Liver (tissue), 9 donors: ENCODE data around the gene ANKRD34C. TPM values are rescaled to one million over a fixed set of nuclear protein-coding genes. Genes with fewer than 3 reads are reported as not detected.

Experiments
- DNase-seq: peaks from one replicate; pipeline ENCODE4 v3.0.0-alpha.2; 2017; ENCODE audit warnings: low spot score
- H3K27ac ChIP-seq, 2 donors: one replicate each; pipeline ENCODE4 v1.7.0; 2013; ENCODE audit warnings: inconsistent platforms in 2 of 2, low read length in 2 of 2, control low read depth in 1 of 2, low read depth in 1 of 2, mild to moderate bottlenecking in 1 of 2
- H3K27me3 ChIP-seq, 4 donors: one replicate each; pipeline versions ENCODE4 v1.6.1 to v1.7.0; 2013; ENCODE audit warnings: low read length in 3 of 4, inconsistent platforms in 1 of 4, mild to moderate bottlenecking in 1 of 4, moderate library complexity in 1 of 4; ENCODE audit not compliant: control insufficient read depth in 4 of 4, insufficient read depth in 4 of 4
- H3K36me3 ChIP-seq, 4 donors: one replicate each; pipeline versions ENCODE4 v1.6.1 to v1.7.0; 2013; ENCODE audit warnings: low read length in 3 of 4, mild to moderate bottlenecking in 3 of 4, low read depth in 1 of 4, moderate library complexity in 1 of 4; ENCODE audit not compliant: control insufficient read depth in 4 of 4, insufficient read depth in 3 of 4
- H3K4me1 ChIP-seq, 4 donors: one replicate each; pipeline versions ENCODE4 v1.6.1 to v1.7.0; 2013; ENCODE audit warnings: low read length in 3 of 4, mild to moderate bottlenecking in 3 of 4, moderate library complexity in 1 of 4; ENCODE audit not compliant: control insufficient read depth in 4 of 4, insufficient read depth in 4 of 4
- H3K4me3 ChIP-seq, 3 donors: one replicate each; pipeline versions ENCODE4 v1.6.1 to v1.7.0; 2013; ENCODE audit warnings: low read length in 3 of 3, control low read depth in 1 of 3, low read depth in 1 of 3, mild to moderate bottlenecking in 1 of 3
- H3K9ac ChIP-seq, 2 donors: one replicate each; pipeline ENCODE4 v1.7.0; 2013; ENCODE audit warnings: low read length in 2 of 2, mild to moderate bottlenecking in 2 of 2, moderate library complexity in 2 of 2, control low read depth in 1 of 2, low read depth in 1 of 2
- H3K9me3 ChIP-seq, 4 donors: one replicate each; pipeline versions ENCODE4 v1.6.1 to v1.7.0; 2013; ENCODE audit warnings: low read length in 3 of 4; ENCODE audit not compliant: control insufficient read depth in 4 of 4
- CTCF ChIP-seq: fragments of 150-350 bp; IDR thresholded peaks from 2 replicates; pipeline ENCODE4 v1.5.1; 2017; ENCODE audit warnings: improper control_type of control experiment, low read depth, low read length; ENCODE audit not compliant: missing input control
- EGR1 ChIP-seq, 2 donors: IDR thresholded peaks; 2 replicates each; pipeline ENCODE4 v1.6.1; 2016 to 2018; ENCODE audit warnings: antibody characterized with exemption in 2 of 2, low read depth in 2 of 2
- FOXA1 ChIP-seq: IDR thresholded peaks from 2 replicates; pipeline ENCODE4 v1.6.1; 2016; ENCODE audit warnings: antibody characterized with exemption
- FOXA2 ChIP-seq: IDR thresholded peaks from 2 replicates; pipeline ENCODE4 v1.6.1; 2016; ENCODE audit warnings: antibody characterized with exemption
- GABPA ChIP-seq, 2 donors: IDR thresholded peaks in 1 of 2; conservative IDR thresholded peaks in 1 of 2; 2 replicates each; pipeline ENCODE4 v1.6.1; 2016; ENCODE audit warnings: antibody characterized with exemption in 2 of 2, mild to moderate bottlenecking in 1 of 2, moderate library complexity in 1 of 2
- HNF4A ChIP-seq, 2 donors: conservative IDR thresholded peaks; 2 replicates each; pipeline ENCODE4 v1.6.1; 2016; ENCODE audit warnings: antibody characterized with exemption in 2 of 2, mild to moderate bottlenecking in 2 of 2
- HNF4G ChIP-seq: IDR thresholded peaks from 2 replicates; pipeline ENCODE4 v1.6.1; 2016; ENCODE audit warnings: antibody characterized with exemption
- JUND ChIP-seq, 2 donors: IDR thresholded peaks; 2 replicates each; pipeline ENCODE4 v1.6.1; 2016; ENCODE audit warnings: antibody characterized with exemption in 2 of 2
- RAD21 ChIP-seq, 2 donors: IDR thresholded peaks; 2 replicates each; pipeline ENCODE4 v1.6.1; 2016; ENCODE audit warnings: antibody characterized with exemption in 2 of 2, mild to moderate bottlenecking in 2 of 2
- RXRA ChIP-seq, 2 donors: IDR thresholded peaks; 2 replicates each; pipeline ENCODE4 v1.6.1; 2017 to 2018; ENCODE audit warnings: antibody characterized with exemption in 2 of 2, mild to moderate bottlenecking in 1 of 2
- SP1 ChIP-seq: IDR thresholded peaks from 2 replicates; pipeline ENCODE4 v1.6.1; 2018; ENCODE audit warnings: antibody characterized with exemption, mild to moderate bottlenecking
- TAF1 ChIP-seq: conservative IDR thresholded peaks from 2 replicates; pipeline ENCODE4 v1.6.1; 2016; ENCODE audit warnings: antibody characterized with exemption, mild to moderate bottlenecking
- YY1 ChIP-seq: IDR thresholded peaks from 2 replicates; pipeline ENCODE4 v1.6.1; 2016; ENCODE audit warnings: antibody characterized with exemption, mild to moderate bottlenecking
- WGBS: extraction: QIAGEN DNeasy Blood & Tissue Kit; methylation state at CpG from one replicate; pipeline ENCODE4 v1.1.7; 2013; 5-methylcytosine and 5-hydroxymethylcytosine counted together
- polyA plus RNA-seq, 2 donors: library from polyadenylated mRNA; stranded (reverse) in 1 of 2; unstranded in 1 of 2; fragments of 200-250 nt in 1 of 2; fragments of >200 nt in 1 of 2; fragmentation: Nextera tagmentation in 1 of 2; extraction: Ambion mirVana in 1 of 2; gene quantifications; one replicate each; pipeline versions ENCODE4 v1.2.1 to v1.2.3, GENCODE V29; 2013 to 2015
- total RNA-seq, 2 donors: library from RNA; depleted of rRNA; stranded (reverse); fragments of >200 nt; gene quantifications; one replicate each; pipeline ENCODE4 v1.2.3, GENCODE V29; 2014
- TF ChIP-seq, protein P1 (sequence below): IDR thresholded peaks from 2 replicates; pipeline ENCODE4 v1.6.1; 2016; ENCODE audit warnings: antibody characterized with exemption, mild to moderate bottlenecking
- TF ChIP-seq, protein P2 (sequence below): IDR thresholded peaks from 2 replicates; pipeline ENCODE4 v1.6.1; 2016; ENCODE audit warnings: antibody characterized with exemption
- TF ChIP-seq, protein P3 (sequence below): IDR thresholded peaks from 2 replicates; pipeline ENCODE4 v1.6.1; 2016; ENCODE audit warnings: antibody characterized with exemption
- donor health status: healthy.
- donor health status: healthy.
- donor health status: healthy.
- donor health status: healthy.
- donor health status: healthy.

ANKRD34C gene
- total and polyA plus RNA-seq, 4 donors: under 0.01 TPM; not detected in 3

DNA sequence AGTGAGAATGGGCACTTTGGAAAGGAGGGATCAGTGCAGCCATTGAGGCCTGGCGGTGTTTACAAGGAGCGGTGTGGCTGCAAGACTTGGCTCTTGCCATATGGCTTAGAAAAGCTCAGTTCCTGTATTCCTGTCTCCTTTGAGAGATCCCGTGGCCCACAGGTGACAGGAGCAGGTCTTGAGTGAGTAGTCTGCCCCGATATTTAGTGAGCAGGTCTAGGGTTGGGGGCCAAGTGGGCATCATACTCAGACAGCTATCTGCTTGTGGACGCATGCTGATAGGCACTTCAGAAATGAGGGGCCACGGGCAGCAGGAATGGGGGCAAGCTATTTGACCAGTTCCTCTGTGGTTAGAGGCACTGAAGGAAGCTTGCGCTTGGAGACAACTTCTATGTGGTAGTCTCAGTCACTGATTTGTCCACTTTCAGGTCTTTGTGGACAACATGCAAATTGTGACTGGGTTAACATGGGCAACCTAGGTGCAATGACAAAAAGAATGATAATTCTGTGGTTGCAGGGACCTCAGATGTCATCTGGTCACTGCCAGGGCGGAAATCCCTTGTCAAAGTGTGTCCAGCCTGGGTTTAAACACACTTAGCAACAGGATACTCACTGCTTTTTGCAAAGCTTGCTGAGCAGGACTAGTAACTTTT lies 29.5 kb downstream of the ANKRD34C start:
- DNase-seq: no peak
- Histone ChIP-seq H3K9me3 (no peaks in the 10 kb centered on the region), H3K4me1 (peaks cover 0 to 16% (median 6%) of the 10 kb centered on the region in 4 donors), H3K27me3 (peaks cover 0 to 5% (median under 1%) of the 10 kb centered on the region in 4 donors), H3K27ac (no peak overlapping the region), H3K9ac (no peak overlapping the region), H3K36me3 (peaks cover 0 to 18% (median 4%) of the 10 kb centered on the region in 4 donors), H3K4me3 (peak overlapping the region in 2 of 3 donors; percentile 69 to 84)
- 66% methylated on average over 8 of the region's 8 CpGs for WGBS
- TF ChIP-seq HNF4A (conservative IDR thresholded peaks at IDR 0.05): no peak

DNA sequence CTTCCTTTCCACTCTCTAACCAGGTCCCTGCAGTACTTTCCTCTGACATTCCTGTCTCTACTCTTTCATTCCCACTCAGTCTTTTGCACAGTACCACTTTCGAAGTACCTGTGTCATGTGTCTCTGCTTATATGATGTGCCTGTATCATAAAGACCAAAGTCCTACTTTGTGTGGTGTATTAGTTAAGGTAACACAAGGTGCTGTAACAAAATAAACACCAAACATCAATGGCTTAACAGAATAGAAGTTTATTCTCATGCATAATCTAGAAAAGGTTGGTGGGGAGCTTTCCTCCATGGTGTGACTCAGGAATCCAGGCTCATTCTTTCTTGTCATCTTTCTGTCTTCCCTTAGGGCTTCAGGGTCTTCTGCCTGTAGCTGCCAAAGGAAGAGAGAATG lies 31.7 kb downstream of the ANKRD34C start:
- WGBS: 99% methylated on average over 1 of the region's 1 CpG
- Histone ChIP-seq H3K36me3 (peaks cover 0 to 22% (median 5%) of the 10 kb centered on the region in 4 donors), H3K27me3 (no peaks in the 10 kb centered on the region), H3K9ac (no peak overlapping the region), H3K27ac (no peak overlapping the region), H3K4me3 (no peak overlapping the region), H3K4me1 (peaks cover 0 to 16% (median 6%) of the 10 kb centered on the region in 4 donors), H3K9me3 (peaks cover 0 to 2% (median 0%) of the 10 kb centered on the region in 4 donors)
- DNase-seq: no peak
- TF ChIP-seq YY1 (no peak), FOXA1 (no peak), JUND (IDR thresholded peaks at IDR 0.05) (no peak), RAD21 (IDR thresholded peaks at IDR 0.05) (no peak), EGR1 (IDR thresholded peaks at IDR 0.05; ENCODE audit: low read depth in 2 of 2) (no peak), CTCF (no peak), SP1 (no peak), HNF4A (conservative IDR thresholded peaks at IDR 0.05) (no peak), GABPA (IDR thresholded peaks at IDR 0.05 in 1 of 2, conservative IDR thresholded peaks at IDR 0.05 in 1 of 2) (no peak)
- TF ChIP-seq, protein P1, sequence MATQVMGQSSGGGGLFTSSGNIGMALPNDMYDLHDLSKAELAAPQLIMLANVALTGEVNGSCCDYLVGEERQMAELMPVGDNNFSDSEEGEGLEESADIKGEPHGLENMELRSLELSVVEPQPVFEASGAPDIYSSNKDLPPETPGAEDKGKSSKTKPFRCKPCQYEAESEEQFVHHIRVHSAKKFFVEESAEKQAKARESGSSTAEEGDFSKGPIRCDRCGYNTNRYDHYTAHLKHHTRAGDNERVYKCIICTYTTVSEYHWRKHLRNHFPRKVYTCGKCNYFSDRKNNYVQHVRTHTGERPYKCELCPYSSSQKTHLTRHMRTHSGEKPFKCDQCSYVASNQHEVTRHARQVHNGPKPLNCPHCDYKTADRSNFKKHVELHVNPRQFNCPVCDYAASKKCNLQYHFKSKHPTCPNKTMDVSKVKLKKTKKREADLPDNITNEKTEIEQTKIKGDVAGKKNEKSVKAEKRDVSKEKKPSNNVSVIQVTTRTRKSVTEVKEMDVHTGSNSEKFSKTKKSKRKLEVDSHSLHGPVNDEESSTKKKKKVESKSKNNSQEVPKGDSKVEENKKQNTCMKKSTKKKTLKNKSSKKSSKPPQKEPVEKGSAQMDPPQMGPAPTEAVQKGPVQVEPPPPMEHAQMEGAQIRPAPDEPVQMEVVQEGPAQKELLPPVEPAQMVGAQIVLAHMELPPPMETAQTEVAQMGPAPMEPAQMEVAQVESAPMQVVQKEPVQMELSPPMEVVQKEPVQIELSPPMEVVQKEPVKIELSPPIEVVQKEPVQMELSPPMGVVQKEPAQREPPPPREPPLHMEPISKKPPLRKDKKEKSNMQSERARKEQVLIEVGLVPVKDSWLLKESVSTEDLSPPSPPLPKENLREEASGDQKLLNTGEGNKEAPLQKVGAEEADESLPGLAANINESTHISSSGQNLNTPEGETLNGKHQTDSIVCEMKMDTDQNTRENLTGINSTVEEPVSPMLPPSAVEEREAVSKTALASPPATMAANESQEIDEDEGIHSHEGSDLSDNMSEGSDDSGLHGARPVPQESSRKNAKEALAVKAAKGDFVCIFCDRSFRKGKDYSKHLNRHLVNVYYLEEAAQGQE: no peak
- TF ChIP-seq, protein P2, sequence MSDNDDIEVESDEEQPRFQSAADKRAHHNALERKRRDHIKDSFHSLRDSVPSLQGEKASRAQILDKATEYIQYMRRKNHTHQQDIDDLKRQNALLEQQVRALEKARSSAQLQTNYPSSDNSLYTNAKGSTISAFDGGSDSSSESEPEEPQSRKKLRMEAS: no peak

DNA sequence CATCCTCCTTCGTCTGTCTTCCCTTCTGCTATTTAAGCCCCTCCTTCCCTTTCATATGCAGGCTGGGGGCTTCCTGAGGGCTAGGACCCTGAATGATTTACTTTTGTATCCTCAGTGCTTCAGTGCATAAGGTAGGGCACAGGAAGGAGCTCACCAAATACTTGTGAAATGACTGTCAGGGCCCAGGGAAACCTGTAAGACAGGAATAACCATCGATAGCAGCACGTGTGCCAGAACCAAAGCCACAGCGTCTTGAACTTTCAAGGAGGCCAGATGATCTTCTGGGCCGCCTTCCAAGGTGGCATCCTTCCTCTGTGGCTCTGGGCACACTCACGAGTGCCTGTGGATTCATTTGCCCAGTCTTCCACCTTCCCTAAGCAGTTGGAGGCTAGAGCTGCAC lies 32.3 kb downstream of the ANKRD34C start:
- WGBS: 93% methylated on average over 6 of the region's 6 CpGs
- Histone ChIP-seq H3K9ac (no peak overlapping the region), H3K27me3 (no peaks in the 10 kb centered on the region), H3K9me3 (peaks cover 0 to 3% (median 0%) of the 10 kb centered on the region in 4 donors), H3K36me3 (peaks cover 0 to 22% (median 5%) of the 10 kb centered on the region in 4 donors), H3K4me1 (peaks cover 0 to 16% (median 6%) of the 10 kb centered on the region in 4 donors), H3K27ac (no peak overlapping the region), H3K4me3 (no peak overlapping the region)
- DNase-seq: no peak
- no peak for TF ChIP-seq TAF1
- TF ChIP-seq RAD21 (IDR thresholded peaks at IDR 0.05): no peak
- TF ChIP-seq FOXA2: no peak
- no peak for TF ChIP-seq HNF4A (conservative IDR thresholded peaks at IDR 0.05)
- TF ChIP-seq RXRA (IDR thresholded peaks at IDR 0.05): no peak
- TF ChIP-seq HNF4G: no peak
- TF ChIP-seq YY1: no peak
- TF ChIP-seq EGR1 (IDR thresholded peaks at IDR 0.05; ENCODE audit: low read depth in 2 of 2): no peak
- TF ChIP-seq, protein P3, sequence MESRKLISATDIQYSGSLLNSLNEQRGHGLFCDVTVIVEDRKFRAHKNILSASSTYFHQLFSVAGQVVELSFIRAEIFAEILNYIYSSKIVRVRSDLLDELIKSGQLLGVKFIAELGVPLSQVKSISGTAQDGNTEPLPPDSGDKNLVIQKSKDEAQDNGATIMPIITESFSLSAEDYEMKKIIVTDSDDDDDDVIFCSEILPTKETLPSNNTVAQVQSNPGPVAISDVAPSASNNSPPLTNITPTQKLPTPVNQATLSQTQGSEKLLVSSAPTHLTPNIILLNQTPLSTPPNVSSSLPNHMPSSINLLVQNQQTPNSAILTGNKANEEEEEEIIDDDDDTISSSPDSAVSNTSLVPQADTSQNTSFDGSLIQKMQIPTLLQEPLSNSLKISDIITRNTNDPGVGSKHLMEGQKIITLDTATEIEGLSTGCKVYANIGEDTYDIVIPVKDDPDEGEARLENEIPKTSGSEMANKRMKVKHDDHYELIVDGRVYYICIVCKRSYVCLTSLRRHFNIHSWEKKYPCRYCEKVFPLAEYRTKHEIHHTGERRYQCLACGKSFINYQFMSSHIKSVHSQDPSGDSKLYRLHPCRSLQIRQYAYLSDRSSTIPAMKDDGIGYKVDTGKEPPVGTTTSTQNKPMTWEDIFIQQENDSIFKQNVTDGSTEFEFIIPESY: no peak
- TF ChIP-seq, protein P1: no peak
